Endodermal cell (in vitro differentiated cells): ENCODE results near the gene SLC9A6. TPM values are rescaled to one million over a fixed set of nuclear protein-coding genes. Genes with fewer than 3 reads are reported as not detected.

Source experiments
- DNase-seq: peaks from one replicate; pipeline ENCODE4 v3.0.0-alpha.2; 2017
- H3K27ac ChIP-seq: 2 replicates; pipeline ENCODE4 v1.5.1; 2013; ENCODE audit warnings: mild to moderate bottlenecking, low read depth, low read length, moderate library complexity
- H3K27me3 ChIP-seq: 2 replicates; pipeline ENCODE4 v1.6.1; 2013; ENCODE audit warnings: mild to moderate bottlenecking, low read length, moderate library complexity; ENCODE audit not compliant: insufficient read depth, control insufficient read depth, poor library complexity, severe bottlenecking
- H3K36me3 ChIP-seq: 2 replicates; pipeline ENCODE4 v1.7.0; 2013; ENCODE audit warnings: mild to moderate bottlenecking, low read length, moderate library complexity; ENCODE audit not compliant: control insufficient read depth, insufficient read depth
- H3K4me1 ChIP-seq: one replicate; pipeline ENCODE4 v1.7.0; 2013; ENCODE audit warnings: low read length; ENCODE audit not compliant: control insufficient read depth, insufficient read depth
- H3K4me3 ChIP-seq: 2 replicates; pipeline ENCODE4 v1.5.1; 2013; ENCODE audit warnings: mild to moderate bottlenecking, low read length, moderate library complexity
- H3K9ac ChIP-seq: 2 replicates; pipeline ENCODE4 v1.6.1; 2013; ENCODE audit warnings: mild to moderate bottlenecking, low read length, moderate library complexity; ENCODE audit not compliant: poor library complexity, severe bottlenecking; ENCODE audit errors: extremely low read depth
- H3K9me3 ChIP-seq: 2 replicates; pipeline ENCODE4 v1.6.1; 2013; ENCODE audit warnings: mild to moderate bottlenecking, low read length, moderate library complexity; ENCODE audit not compliant: control insufficient read depth
- H3K27ac Mint-ChIP-seq: 2 replicates; pipeline ENCODE4 v1.8.0; 2020; ENCODE audit warnings: mixed read lengths
- H3K27me3 Mint-ChIP-seq: 2 replicates; pipeline ENCODE4 v1.8.0; 2021; ENCODE audit warnings: mild to moderate bottlenecking, mixed read lengths; ENCODE audit not compliant: insufficient read depth
- H3K36me3 Mint-ChIP-seq: 2 replicates; pipeline ENCODE4 v1.8.0; 2020; ENCODE audit warnings: low read depth, mixed read lengths
- H3K4me1 Mint-ChIP-seq: 2 replicates; pipeline ENCODE4 v1.8.0; 2020; ENCODE audit warnings: mixed read lengths
- H3K4me3 Mint-ChIP-seq: 2 replicates; pipeline ENCODE4 v1.8.0; 2020; ENCODE audit warnings: mild to moderate bottlenecking, moderate library complexity, mixed read lengths
- H3K9me3 Mint-ChIP-seq: 2 replicates; pipeline ENCODE4 v1.8.0; 2020; ENCODE audit warnings: mild to moderate bottlenecking, mixed read lengths
- CTCF ChIP-seq: fragments of 200-600 bp; sonication (generic); conservative IDR thresholded peaks from 2 replicates; pipeline ENCODE4 v1.5.0; 2021; ENCODE audit warnings: antibody characterized with exemption, mild to moderate bottlenecking
- WGBS, 2 experiments: methylation state at CpG; one replicate each; pipeline versions ENCODE4 v1.1.5 to v1.1.7; 2013; ENCODE audit warnings: missing lambda C conversion rate in 2 of 2, mixed read lengths in 1 of 2; ENCODE audit not compliant: insufficient coverage in 1 of 2, insufficient read length in 1 of 2; 5-methylcytosine and 5-hydroxymethylcytosine counted together
- total RNA-seq, 2 donors: library from RNA; stranded (reverse); fragmentation: NEBNext Ultra II Directional in 1 of 2; extraction: Animal tissue kit (Norgen Biotek cat#: 25700) in 1 of 2; gene quantifications; 2 replicates in 1 of 2; 3 replicates in 1 of 2; pipeline ENCODE4 v1.2.1, GENCODE V29; 2021

SLC9A6 gene
- total RNA-seq, 2 donors from 2014 or later, result 10.2 to 13.6 TPM

GRCh38 chrX:136031626-136032025 is 46.4 kb downstream of the SLC9A6 start:
- H3K27ac ChIP-seq, result no peak overlapping the region
- Mint-ChIP-seq H3K36me3 (peaks cover 4% of the 10 kb centered on the region), H3K27ac (no peak overlapping the region), H3K27me3 (no peaks in the 10 kb centered on the region), H3K4me3 (no peak overlapping the region), H3K9me3 (peaks cover 41% of the 10 kb centered on the region), H3K4me1 (no peaks in the 10 kb centered on the region)
- WGBS, 2 experiments, result 99 to 100% methylated on average over 1 to 4 of the region's 5 CpGs
- no peak overlapping the region for H3K4me3 ChIP-seq
- no peaks in the 10 kb centered on the region for H3K4me1 ChIP-seq
- no peak for TF ChIP-seq CTCF
- no peak overlapping the region for H3K9ac ChIP-seq
- DNase-seq, result no peak
- no peaks in the 10 kb centered on the region for H3K9me3 ChIP-seq
- H3K36me3 ChIP-seq, result no peaks in the 10 kb centered on the region
- H3K27me3 ChIP-seq, result no peaks in the 10 kb centered on the region

GRCh38 chrX:136032370-136032769 is 47.1 kb downstream of the SLC9A6 start:
- Histone ChIP-seq H3K9me3 (no peaks in the 10 kb centered on the region), H3K4me1 (no peaks in the 10 kb centered on the region), H3K36me3 (no peaks in the 10 kb centered on the region), H3K4me3 (no peak overlapping the region), H3K27me3 (no peaks in the 10 kb centered on the region), H3K9ac (no peak overlapping the region), H3K27ac (no peak overlapping the region)
- no peaks in the 10 kb centered on the region for H3K4me1 Mint-ChIP-seq
- no peak for TF ChIP-seq CTCF
- H3K27me3 Mint-ChIP-seq, result no peaks in the 10 kb centered on the region
- H3K9me3 Mint-ChIP-seq, result peaks cover 36% of the 10 kb centered on the region
- H3K27ac Mint-ChIP-seq, result no peak overlapping the region
- 95% methylated on average over 4 of the region's 4 CpGs; no CpG with 5 or more reads in 1 of the 2 experiments for WGBS, 2 experiments
- no peak for DNase-seq
- peaks cover 4% of the 10 kb centered on the region for H3K36me3 Mint-ChIP-seq
- no peak overlapping the region for H3K4me3 Mint-ChIP-seq

- Histone ChIP-seq H3K4me3 (no peak overlapping the region), H3K36me3 (no peaks in the 10 kb centered on the region), H3K4me1 (no peaks in the 10 kb centered on the region), H3K27me3 (no peaks in the 10 kb centered on the region), H3K9me3 (no peaks in the 10 kb centered on the region), H3K9ac (no peak overlapping the region), H3K27ac (no peak overlapping the region)
- no peak for DNase-seq
- Mint-ChIP-seq H3K4me3 (no peak overlapping the region), H3K27ac (no peak overlapping the region), H3K27me3 (no peaks in the 10 kb centered on the region), H3K36me3 (peaks cover 4% of the 10 kb centered on the region), H3K4me1 (no peaks in the 10 kb centered on the region), H3K9me3 (peaks cover 30% of the 10 kb centered on the region)
- TF ChIP-seq CTCF, result no peak
- WGBS, 2 experiments, result no CpG with 5 or more reads among the region's 1 CpG
These were observed 49.4 kb downstream of the SLC9A6 start for GRCh38 chrX:136034668-136035067.
